ENCODE data around the gene ZNF189.
A peak's percentile ranks its signal among the peaks of the same experiment; 100 is the strongest.

Gene ZNF189

GRCh38 chr9:101398068-101398929 is at the start of gene ZNF189, which contains the start of gene MRPL50:
ZNF189 (plus strand) TSS chr9:101398851; CDS start chr9:101399157, 306 bp downstream.
MRPL50 (minus strand) TSS chr9:101398618; CDS start chr9:101398592, 26 bp downstream.
- peak; percentile 99 for DNase-seq (ENCODE audit: low read depth)
- H3K4me3 ChIP-seq (ENCODE audit: low read length), result peak within 1 kb of the TSS; percentile 85
- no peak for TF ChIP-seq CTCF (conservative IDR thresholded peaks at IDR 0.05; ENCODE audit: low read length)

GRCh38 chr9:101350285-101350684 is 48.4 kb upstream of the ZNF189 start:
- no peak for TF ChIP-seq CTCF (conservative IDR thresholded peaks at IDR 0.05; ENCODE audit: low read length)
- H3K4me3 ChIP-seq (ENCODE audit: low read length), result no peak overlapping the region
- no peak for DNase-seq (ENCODE audit: low read depth)

GRCh38 chr9:101352892-101353463 is 45.7 kb upstream of the ZNF189 start:
- no peak for DNase-seq (ENCODE audit: low read depth)
- no peak for TF ChIP-seq CTCF (conservative IDR thresholded peaks at IDR 0.05; ENCODE audit: low read length)
- H3K4me3 ChIP-seq (ENCODE audit: low read length), result no peak overlapping the region

GRCh38 chr9:101353683-101354082 is 45.0 kb upstream of the ZNF189 start:
- TF ChIP-seq CTCF (conservative IDR thresholded peaks at IDR 0.05; ENCODE audit: low read length), result no peak
- DNase-seq (ENCODE audit: low read depth), result no peak
- H3K4me3 ChIP-seq (ENCODE audit: low read length), result no peak overlapping the region

GRCh38 chr9:101354143-101354764 is 44.4 kb upstream of the ZNF189 start:
- no peak for TF ChIP-seq CTCF (conservative IDR thresholded peaks at IDR 0.05; ENCODE audit: low read length)
- no peak for DNase-seq (ENCODE audit: low read depth)

GRCh38 chr9:101354765-101355708 is 43.6 kb upstream of the ZNF189 start:
- no peak for DNase-seq (ENCODE audit: low read depth)
- H3K4me3 ChIP-seq (ENCODE audit: low read length), result no peak overlapping the region
- no peak for TF ChIP-seq CTCF (conservative IDR thresholded peaks at IDR 0.05; ENCODE audit: low read length)

More at GRCh38 chr9:101354143-101354764, 44.4 kb upstream of the ZNF189 start:
- no peak overlapping the region for H3K4me3 ChIP-seq (ENCODE audit: low read length)

Data from AG10803 (cell line).